HCT116 (cell line): ENCODE data around the gene CCHCR1. TPM values are rescaled to one million over a fixed set of nuclear protein-coding genes. Genes with fewer than 3 reads are reported as not detected.

Experiments used
- ATAC-seq: fragments of 200-7000 bp; cut with Tn5 transposase; 2 replicates; pipeline ENCODE4 v1.9.1; 2020; ENCODE audit warnings: mild to moderate bottlenecking, moderate library complexity
- BruUV-seq: library from RNA; stranded (reverse); fragments of 400-500 nt; replicated peaks from 2 replicates; lab custom pipeline; 2021; lab: Mats Ljungman, UMichigan
- CTCF ChIA-PET: fragments of 300-600 bp; sonication (Branson Sonifier 250); formaldehyde crosslinking; loops from one replicate; lab custom pipeline; 2021; ENCODE audit warnings: antibody characterized with exemption; lab: Charles Lee
- POLR2A ChIA-PET: fragments of 300-600, 350-600 bp; sonication (Branson Sonifier 250); formaldehyde crosslinking; loops from one replicate; lab custom pipeline; 2021; ENCODE audit warnings: antibody characterized with exemption; lab: Charles Lee
- RAD21 ChIA-PET, 2 experiments: fragments of 300-600 bp; sonication (Branson Sonifier 250); formaldehyde crosslinking; loops; one replicate each; lab custom pipeline; 2023; ENCODE audit warnings: low total read pairs in 2 of 2; ENCODE audit not compliant: uncharacterized antibody in 2 of 2, unreplicated experiment in 2 of 2, low non-redundant PET in 1 of 2; lab: Charles Lee
- DNase-seq: peaks from one replicate; pipeline ENCODE4 v3.0.0-alpha.2; 2010; ENCODE audit warnings: low read depth, low spot score
- H2AFZ ChIP-seq: fragments of 200-600 bp; shearing (Covaris generic), sonication (generic); 2 replicates; pipeline ENCODE4 v1.6.1; 2017; ENCODE audit warnings: low read depth, mixed run types, mixed read lengths, antibody characterized with exemption, low read length; ENCODE audit not compliant: poor library complexity, severe bottlenecking
- H3K27ac ChIP-seq: 2 replicates; pipeline ENCODE4 v1.5.1; 2012; ENCODE audit warnings: low read depth, low read length
- H3K27me3 ChIP-seq: fragments of 200-600 bp; sonication (generic); 2 replicates; pipeline ENCODE4 v1.6.1; 2016; ENCODE audit warnings: mixed run types, low read length, mixed read lengths; ENCODE audit not compliant: insufficient read depth
- H3K36me3 ChIP-seq, 2 experiments: fragments of 200-500 bp in 1 of 2; fragments of 200-600 bp in 1 of 2; sonication (Bioruptor generic) in 1 of 2; sonication (generic) in 1 of 2; 2 replicates each; pipeline versions ENCODE4 v1.5.1 to v1.6.1; 2014 to 2016; ENCODE audit warnings: low read length in 2 of 2, inconsistent platforms in 1 of 2, mixed read lengths in 1 of 2, mixed run types in 1 of 2; ENCODE audit not compliant: insufficient read depth in 2 of 2, control insufficient read depth in 1 of 2
- H3K4me1 ChIP-seq, 2 experiments: fragments of 200-600 bp in 1 of 2; sonication (generic) in 1 of 2; 2 replicates each; pipeline versions ENCODE4 v1.5.1 to v1.6.1; 2012 to 2017; ENCODE audit warnings: low read length in 2 of 2, inconsistent platforms in 1 of 2, mild to moderate bottlenecking in 1 of 2, mixed read lengths in 1 of 2, mixed run types in 1 of 2, moderate library complexity in 1 of 2; ENCODE audit not compliant: insufficient read depth in 2 of 2, control insufficient read depth in 1 of 2
- H3K4me2 ChIP-seq: fragments of 200-600 bp; sonication (generic); 2 replicates; pipeline ENCODE4 v1.6.1; 2017; ENCODE audit warnings: mixed run types, low read length, mixed read lengths
- H3K4me3 ChIP-seq, 2 experiments: fragments of 200-600 bp in 1 of 2; sonication (generic) in 1 of 2; replicated peaks in 1 of 2; 2 replicates each; pipeline ENCODE4 v1.5.1; 2011 to 2016; ENCODE audit warnings: low read length in 2 of 2, control low read depth in 1 of 2, low read depth in 1 of 2, mild to moderate bottlenecking in 1 of 2, mixed read lengths in 1 of 2, mixed run types in 1 of 2
- H3K79me2 ChIP-seq: fragments of 200-600 bp; sonication (generic); 2 replicates; pipeline ENCODE4 v1.6.1; 2017; ENCODE audit warnings: mild to moderate bottlenecking, mixed run types, low read length, moderate library complexity, mixed read lengths; ENCODE audit not compliant: insufficient read depth
- H3K9ac ChIP-seq: fragments of 200-600 bp; sonication (generic); 2 replicates; pipeline ENCODE4 v1.6.1; 2016; ENCODE audit warnings: low read length, mixed read lengths
- H3K9me2 ChIP-seq: fragments of 200-600 bp; sonication (generic), shearing (Covaris generic); 2 replicates; pipeline ENCODE4 v1.6.1; 2017; ENCODE audit warnings: mixed run types, mild to moderate bottlenecking, moderate library complexity; ENCODE audit not compliant: insufficient read depth
- H3K9me3 ChIP-seq, 2 experiments: fragments of 200-500 bp in 1 of 2; fragments of 200-600 bp in 1 of 2; sonication (Bioruptor generic) in 1 of 2; sonication (generic) in 1 of 2; 2 replicates each; pipeline ENCODE4 v1.6.1; 2014 to 2017; ENCODE audit warnings: low read length in 2 of 2, mixed read lengths in 2 of 2, inconsistent platforms in 1 of 2, low read depth in 1 of 2, mild to moderate bottlenecking in 1 of 2, mixed run types in 1 of 2, moderate library complexity in 1 of 2; ENCODE audit not compliant: control insufficient read depth in 1 of 2, insufficient read depth in 1 of 2
- H4K20me1 ChIP-seq: fragments of 200-600 bp; sonication (generic), shearing (Covaris generic); 2 replicates; pipeline ENCODE4 v1.6.1; 2017; ENCODE audit warnings: mixed run types, mild to moderate bottlenecking, moderate library complexity; ENCODE audit not compliant: insufficient read depth
- CBX3 ChIP-seq: IDR thresholded peaks from 2 replicates; pipeline ENCODE4 v1.6.1; 2012; ENCODE audit warnings: low read depth
- EGR1 ChIP-seq: IDR thresholded peaks from 2 replicates; pipeline ENCODE4 v1.6.1; 2012; ENCODE audit warnings: low read depth
- ELF1 ChIP-seq: IDR thresholded peaks from 2 replicates; pipeline ENCODE4 v1.6.1; 2012; ENCODE audit warnings: low read depth, borderline replicate concordance
- EZH2 ChIP-seq: fragments of 200-600 bp; sonication (generic); IDR thresholded peaks from 2 replicates; pipeline ENCODE4 v1.6.1; 2017; ENCODE audit warnings: antibody characterized with exemption, mixed run types
- FOSL1 ChIP-seq: IDR thresholded peaks from 2 replicates; pipeline ENCODE4 v1.6.1; 2012; ENCODE audit warnings: low read depth
- POLR2AphosphoS5 ChIP-seq: IDR thresholded peaks from 2 replicates; pipeline ENCODE4 v1.6.1; 2011; ENCODE audit warnings: mild to moderate bottlenecking, low read depth, low read length, moderate library complexity
- RAD21 ChIP-seq: IDR thresholded peaks from 2 replicates; pipeline ENCODE4 v1.6.1; 2012; ENCODE audit warnings: low read depth, mild to moderate bottlenecking
- SP1 ChIP-seq: IDR thresholded peaks from 2 replicates; pipeline ENCODE4 v1.6.1; 2012; ENCODE audit warnings: low read depth
- SRF ChIP-seq: IDR thresholded peaks from 2 replicates; pipeline ENCODE4 v1.6.1; 2012; ENCODE audit warnings: low read depth
- YY1 ChIP-seq: IDR thresholded peaks from 2 replicates; pipeline ENCODE4 v1.6.1; 2011; ENCODE audit warnings: low read length, low read depth, moderate library complexity, mild to moderate bottlenecking; ENCODE audit not compliant: insufficient replicate concordance; ENCODE audit errors: extremely low read depth
- ZBTB33 ChIP-seq: IDR thresholded peaks from 2 replicates; pipeline ENCODE4 v1.6.1; 2011; ENCODE audit warnings: mild to moderate bottlenecking, low read length, moderate library complexity; ENCODE audit not compliant: insufficient replicate concordance; ENCODE audit errors: extremely low read depth
- ZNF274 ChIP-seq: fragments of 200-500 bp; sonication (Bioruptor generic); IDR thresholded peaks from 2 replicates; pipeline ENCODE4 v1.6.1; 2014; ENCODE audit warnings: mild to moderate bottlenecking, low read depth, low read length, inconsistent platforms
- intact Hi-C: fragments of 100-400 bp; cut with micrococcal nuclease; formaldehyde crosslinking; loops from 2 replicates; pipeline ENCODE4 v1.10.0; 2022
- total RNA-seq: library from RNA; stranded (reverse); gene quantifications from one replicate; pipeline ENCODE4 v1.2.1, GENCODE V29; 2021; ENCODE audit not compliant: unreplicated experiment
- TF ChIP-seq, protein P1 (sequence below), 3 experiments: fragments of 200-600 bp in 1 of 3; sonication (generic) in 1 of 3; IDR thresholded peaks in 2 of 3; conservative IDR thresholded peaks in 1 of 3; 2 replicates each; pipeline ENCODE4 v1.5.1; 2012 to 2017; ENCODE audit warnings: low read depth in 2 of 3, low read length in 2 of 3, antibody characterized with exemption in 1 of 3, borderline replicate concordance in 1 of 3, control low read depth in 1 of 3, mild to moderate bottlenecking in 1 of 3, mixed read lengths in 1 of 3, mixed run types in 1 of 3, moderate library complexity in 1 of 3; ENCODE audit not compliant: insufficient read depth in 1 of 3
- TF ChIP-seq, protein P2 (sequence below): IDR thresholded peaks from 2 replicates; pipeline ENCODE4 v1.6.1; 2012

Gene CCHCR1
- total RNA-seq, 1 experiment from 2014 or later: 40.7 TPM

DNA sequence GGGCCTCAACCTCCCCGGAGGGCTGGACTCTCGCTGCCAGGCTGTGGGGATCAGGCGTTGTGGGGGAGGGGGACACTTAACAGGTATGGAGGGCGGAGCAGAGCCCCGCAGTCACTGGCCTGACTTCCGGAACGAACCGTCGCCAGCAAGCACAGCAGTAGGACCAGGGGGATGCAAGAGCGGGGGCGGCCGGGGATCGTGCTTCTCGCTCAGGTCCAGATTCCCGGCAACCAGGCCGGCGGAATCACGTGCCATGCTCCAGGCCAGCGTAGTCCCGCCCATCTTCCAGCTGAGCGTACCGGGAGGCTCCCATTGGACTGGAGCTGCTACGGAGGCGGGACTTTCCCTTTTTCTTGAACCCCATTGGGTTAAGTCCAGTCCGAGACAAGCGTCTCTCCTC, 22.9 kb upstream of the CCHCR1 start:
- POLR2A ChIA-PET: no interaction called here
- Histone ChIP-seq H2AFZ (no peak overlapping the region), H3K4me1 (peaks cover 0 to 6% of the 10 kb centered on the region in 2 experiments; a peak in 2 of 4 replicates), H3K27ac (no peak overlapping the region), H3K9ac (no peak overlapping the region), H3K4me2 (no peak overlapping the region), H3K79me2 (no peaks in the 10 kb centered on the region), H3K9me3 (no peaks in the 10 kb centered on the region), H3K9me2 (no peaks in the 10 kb centered on the region), H3K4me3 (no peak overlapping the region), H3K36me3 (no peaks in the 10 kb centered on the region), H3K27me3 (no peaks in the 10 kb centered on the region), H4K20me1 (no peaks in the 10 kb centered on the region)
- ATAC-seq (peak; percentile 83), DNase-seq (no peak)
- intact Hi-C loops: no loop called here
- TF ChIP-seq ZBTB33 (no peak), CBX3 (no peak), YY1 (no peak)
- CTCF ChIA-PET: no interaction called here
- BruUV-seq: no TSS peak
- RAD21 ChIA-PET: no interaction called here

GRCh38 chr6:31179896-31180295, 22.3 kb upstream of the CCHCR1 start:
- no peak for DNase-seq
- Histone ChIP-seq H3K79me2 (no peaks in the 10 kb centered on the region), H2AFZ (no peak overlapping the region), H3K9me3 (no peaks in the 10 kb centered on the region), H3K4me1 (peaks cover 0 to 6% of the 10 kb centered on the region in 2 experiments; a peak in 2 of 4 replicates), H3K27ac (no peak overlapping the region), H4K20me1 (no peaks in the 10 kb centered on the region), H3K27me3 (no peaks in the 10 kb centered on the region), H3K36me3 (no peaks in the 10 kb centered on the region), H3K9ac (no peak overlapping the region), H3K4me3 (no peak overlapping the region), H3K9me2 (no peaks in the 10 kb centered on the region), H3K4me2 (no peak overlapping the region)
- intact Hi-C loops: no loop called here
- ChIA-PET RAD21 (no interaction called here), CTCF (no interaction called here), POLR2A (no interaction called here)
- ATAC-seq: no peak
- BruUV-seq: no TSS peak
- TF ChIP-seq, protein P1, sequence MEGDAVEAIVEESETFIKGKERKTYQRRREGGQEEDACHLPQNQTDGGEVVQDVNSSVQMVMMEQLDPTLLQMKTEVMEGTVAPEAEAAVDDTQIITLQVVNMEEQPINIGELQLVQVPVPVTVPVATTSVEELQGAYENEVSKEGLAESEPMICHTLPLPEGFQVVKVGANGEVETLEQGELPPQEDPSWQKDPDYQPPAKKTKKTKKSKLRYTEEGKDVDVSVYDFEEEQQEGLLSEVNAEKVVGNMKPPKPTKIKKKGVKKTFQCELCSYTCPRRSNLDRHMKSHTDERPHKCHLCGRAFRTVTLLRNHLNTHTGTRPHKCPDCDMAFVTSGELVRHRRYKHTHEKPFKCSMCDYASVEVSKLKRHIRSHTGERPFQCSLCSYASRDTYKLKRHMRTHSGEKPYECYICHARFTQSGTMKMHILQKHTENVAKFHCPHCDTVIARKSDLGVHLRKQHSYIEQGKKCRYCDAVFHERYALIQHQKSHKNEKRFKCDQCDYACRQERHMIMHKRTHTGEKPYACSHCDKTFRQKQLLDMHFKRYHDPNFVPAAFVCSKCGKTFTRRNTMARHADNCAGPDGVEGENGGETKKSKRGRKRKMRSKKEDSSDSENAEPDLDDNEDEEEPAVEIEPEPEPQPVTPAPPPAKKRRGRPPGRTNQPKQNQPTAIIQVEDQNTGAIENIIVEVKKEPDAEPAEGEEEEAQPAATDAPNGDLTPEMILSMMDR (IDR thresholded peaks at IDR 0.05 in 2 of 3, conservative IDR thresholded peaks at IDR 0.05 in 1 of 3; ENCODE audit: borderline replicate concordance in 1 of 3, insufficient read depth in 1 of 3, low read depth in 2 of 3, low read length in 2 of 3): no peak
- TF ChIP-seq POLR2AphosphoS5 (no peak), EZH2 (no peak), CBX3 (no peak), SP1 (no peak), FOSL1 (no peak), SRF (no peak), RAD21 (no peak), ZNF274 (no peak), YY1 (no peak), ZBTB33 (no peak), EGR1 (no peak), ELF1 (no peak)
- TF ChIP-seq, protein P2, sequence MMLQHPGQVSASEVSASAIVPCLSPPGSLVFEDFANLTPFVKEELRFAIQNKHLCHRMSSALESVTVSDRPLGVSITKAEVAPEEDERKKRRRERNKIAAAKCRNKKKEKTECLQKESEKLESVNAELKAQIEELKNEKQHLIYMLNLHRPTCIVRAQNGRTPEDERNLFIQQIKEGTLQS: no peak
